Neuronal stem cell (in vitro differentiated cells): ENCODE data around the gene KIAA0319L.

Experiments
- DNase-seq: peaks from one replicate; pipeline ENCODE4 v3.0.0-alpha.2; 2013; ENCODE audit warnings: low spot score
- H2AFZ ChIP-seq: one replicate; pipeline ENCODE4 v1.6.1; 2013; ENCODE audit warnings: mild to moderate bottlenecking, low read length, inconsistent platforms
- H2AK5ac ChIP-seq: 2 replicates; pipeline ENCODE4 v1.6.1; 2013; ENCODE audit warnings: low read depth, mild to moderate bottlenecking, inconsistent platforms, low read length, moderate library complexity, mixed read lengths
- H2BK120ac ChIP-seq: 2 replicates; pipeline ENCODE4 v1.6.1; 2013; ENCODE audit warnings: low read depth, mild to moderate bottlenecking, inconsistent platforms, low read length, moderate library complexity, mixed read lengths
- H2BK12ac ChIP-seq: one replicate; pipeline ENCODE4 v1.6.1; 2013; ENCODE audit warnings: low read length, inconsistent platforms
- H2BK15ac ChIP-seq: 2 replicates; pipeline ENCODE4 v1.6.1; 2013; ENCODE audit warnings: mild to moderate bottlenecking, low read length, inconsistent platforms, mixed read lengths
- H2BK5ac ChIP-seq: one replicate; pipeline ENCODE4 v1.6.1; 2013; ENCODE audit warnings: inconsistent platforms, mild to moderate bottlenecking, low read length, moderate library complexity
- H3K14ac ChIP-seq: one replicate; pipeline ENCODE4 v1.6.1; 2013; ENCODE audit warnings: low read length, inconsistent platforms
- H3K18ac ChIP-seq: 2 replicates; pipeline ENCODE4 v1.6.1; 2013; ENCODE audit warnings: low read length, inconsistent platforms
- H3K23ac ChIP-seq: 2 replicates; pipeline ENCODE4 v1.6.1; 2013; ENCODE audit warnings: low read depth, mild to moderate bottlenecking, mixed read lengths, low read length, inconsistent platforms; ENCODE audit not compliant: poor library complexity
- H3K27ac ChIP-seq: replicated peaks from 3 replicates; pipeline ENCODE4 v1.5.1; 2013; ENCODE audit warnings: low read length, inconsistent platforms
- H3K27me3 ChIP-seq, 3 experiments: 2 replicates each; pipeline ENCODE4 v1.6.1; 2013; ENCODE audit warnings: low read length in 3 of 3, mild to moderate bottlenecking in 2 of 3, inconsistent platforms in 1 of 3, low read depth in 1 of 3, mixed read lengths in 1 of 3, moderate library complexity in 1 of 3; ENCODE audit not compliant: control insufficient read depth in 3 of 3, insufficient read depth in 3 of 3
- H3K36me3 ChIP-seq, 2 donors: replicated peaks in 1 of 2; 2 replicates each; pipeline ENCODE4 v1.6.1; 2013; ENCODE audit warnings: low read length in 2 of 2; ENCODE audit not compliant: control insufficient read depth in 2 of 2, insufficient read depth in 2 of 2
- H3K4ac ChIP-seq: 2 replicates; pipeline ENCODE4 v1.6.1; 2013; ENCODE audit warnings: inconsistent platforms, mild to moderate bottlenecking, low read length, moderate library complexity
- H3K4me1 ChIP-seq, 2 donors: 1 replicate in 1 of 2; 2 replicates in 1 of 2; pipeline ENCODE4 v1.6.1; 2013; ENCODE audit warnings: low read length in 2 of 2, low read depth in 1 of 2; ENCODE audit not compliant: control insufficient read depth in 2 of 2, insufficient read depth in 1 of 2
- H3K4me2 ChIP-seq: one replicate; pipeline ENCODE4 v1.6.1; 2013; ENCODE audit warnings: mild to moderate bottlenecking, low read length, inconsistent platforms; ENCODE audit not compliant: insufficient read depth, poor library complexity, severe bottlenecking
- H3K4me3 ChIP-seq, 2 donors: 2 replicates each; pipeline ENCODE4 v1.5.1; 2013; ENCODE audit warnings: low read length in 2 of 2, mild to moderate bottlenecking in 2 of 2, inconsistent platforms in 1 of 2, moderate library complexity in 1 of 2
- H3K79me1 ChIP-seq: one replicate; pipeline ENCODE4 v1.6.1; 2013; ENCODE audit warnings: low read depth, mild to moderate bottlenecking, inconsistent platforms, low read length, moderate library complexity
- H3K9ac ChIP-seq: one replicate; pipeline ENCODE4 v1.6.1; 2013; ENCODE audit warnings: mild to moderate bottlenecking, low read depth, low read length, inconsistent platforms; ENCODE audit not compliant: poor library complexity
- H3K9me3 ChIP-seq, 2 donors: replicated peaks in 1 of 2; 2 replicates each; pipeline versions ENCODE3 to v1.6.1; 2013; ENCODE audit warnings: low read length in 2 of 2, mild to moderate bottlenecking in 2 of 2, inconsistent platforms in 1 of 2, low read depth in 1 of 2, mixed read lengths in 1 of 2, moderate library complexity in 1 of 2; ENCODE audit not compliant: control insufficient read depth in 2 of 2, insufficient read depth in 1 of 2
- H4K8ac ChIP-seq: one replicate; pipeline ENCODE4 v1.6.1; 2013; ENCODE audit warnings: low read depth, mild to moderate bottlenecking, inconsistent platforms, low read length, moderate library complexity
- H4K91ac ChIP-seq: one replicate; pipeline ENCODE4 v1.6.1; 2013; ENCODE audit warnings: low read length, low read depth, mild to moderate bottlenecking, inconsistent platforms; ENCODE audit not compliant: poor library complexity
- WGBS, 2 donors: extraction: QIAGEN DNeasy Blood & Tissue Kit; methylation state at CpG; one replicate each; pipeline ENCODE4 v1.1.7; 2013; ENCODE audit warnings: missing lambda C conversion rate in 2 of 2, mixed read lengths in 1 of 2; ENCODE audit not compliant: insufficient read length in 2 of 2, insufficient replicate concordance in 1 of 2; ENCODE audit errors: extremely low coverage in 2 of 2; 5-methylcytosine and 5-hydroxymethylcytosine counted together

The KIAA0319L gene

DNA sequence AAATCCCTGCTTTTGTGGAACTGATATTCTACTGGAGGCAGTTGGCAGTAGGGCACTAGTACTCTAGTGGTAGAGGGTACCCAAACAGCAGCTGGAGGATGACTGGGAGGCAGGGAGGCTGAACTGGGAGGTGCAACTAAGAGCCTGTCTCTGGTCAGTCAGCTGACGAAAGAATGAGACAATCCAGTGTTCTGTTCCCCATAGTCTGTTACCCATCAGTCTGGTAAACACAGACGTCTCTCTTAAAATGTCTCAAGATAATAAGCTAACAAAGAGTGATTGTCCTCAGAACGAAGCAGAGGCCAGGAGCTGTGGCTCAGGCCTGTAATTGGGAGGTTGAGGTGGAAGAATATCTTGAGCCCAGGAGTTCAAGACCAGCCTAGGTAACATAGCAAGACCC is 46.3 kb upstream of the KIAA0319L start:
- Histone ChIP-seq H3K18ac (no peak overlapping the region), H2BK120ac (no peak overlapping the region), H3K9me3 (peaks cover 2 to 6% of the 10 kb centered on the region in 2 donors), H2BK5ac (no peak overlapping the region), H3K27ac (no peak overlapping the region), H3K4me1 (peaks cover 0 to 6% of the 10 kb centered on the region in 2 donors), H2AK5ac (no peak overlapping the region), H3K14ac (no peak overlapping the region), H3K23ac (no peak overlapping the region), H4K91ac (no peak overlapping the region), H3K4ac (no peak overlapping the region), H3K4me2 (no peak overlapping the region), H3K36me3 (peaks cover 20 to 93% of the 10 kb centered on the region in 2 donors), H3K4me3 (no peak overlapping the region), H3K79me1 (no peaks in the 10 kb centered on the region), H4K8ac (no peak overlapping the region), H3K27me3 (no peaks in the 10 kb centered on the region), H2BK15ac (no peak overlapping the region), H2AFZ (no peak overlapping the region), H3K9ac (no peak overlapping the region), H2BK12ac (no peak overlapping the region)
- WGBS, 2 donors: no CpG with 5 or more reads among the region's 3 CpGs
- DNase-seq: no peak

- Histone ChIP-seq H2AFZ (no peak overlapping the region), H2AK5ac (no peak overlapping the region), H2BK15ac (no peak overlapping the region), H3K4me2 (no peak overlapping the region), H3K9me3 (peaks cover 0 to 2% of the 10 kb centered on the region in 2 donors), H3K4ac (no peak overlapping the region), H4K8ac (no peak overlapping the region), H3K4me3 (no peak overlapping the region), H3K27ac (no peak overlapping the region), H3K14ac (no peak overlapping the region), H3K79me1 (no peaks in the 10 kb centered on the region), H3K4me1 (peaks cover 0 to under 1% of the 10 kb centered on the region in 2 donors), H4K91ac (no peak overlapping the region), H2BK120ac (no peak overlapping the region), H3K9ac (no peak overlapping the region), H2BK5ac (no peak overlapping the region), H3K23ac (no peak overlapping the region), H2BK12ac (no peak overlapping the region), H3K36me3 (peaks cover 19 to 74% of the 10 kb centered on the region in 2 donors), H3K18ac (no peak overlapping the region), H3K27me3 (no peaks in the 10 kb centered on the region)
- no CpG with 5 or more reads among the region's 3 CpGs for WGBS, 2 donors
- DNase-seq: no peak
Measured at GRCh38 chr1:35600593-35600992, 43.4 kb upstream of the KIAA0319L start.

DNA sequence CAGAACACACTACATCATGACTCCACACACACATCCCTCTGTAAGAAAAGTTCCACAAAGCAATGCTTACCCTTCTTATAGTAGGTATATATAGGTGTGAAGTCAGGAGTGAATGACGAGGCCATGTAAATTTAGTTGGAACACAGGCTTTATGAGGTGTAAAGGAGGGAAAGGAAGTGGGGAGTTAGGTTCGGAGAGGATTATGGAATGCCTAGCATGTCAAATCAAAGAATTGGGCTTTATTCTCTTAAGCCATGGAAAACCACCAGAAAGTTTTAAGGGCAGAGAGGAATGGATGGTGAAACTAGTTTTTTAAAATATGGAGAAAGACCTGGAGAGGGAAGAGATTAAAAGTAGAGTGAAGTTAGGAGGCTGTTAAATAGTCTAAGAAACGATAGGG is 42.2 kb upstream of the KIAA0319L start:
- Histone ChIP-seq H3K9ac (no peak overlapping the region), H3K27me3 (no peaks in the 10 kb centered on the region), H3K4me2 (no peak overlapping the region), H4K8ac (no peak overlapping the region), H2BK12ac (no peak overlapping the region), H3K4ac (no peak overlapping the region), H2BK5ac (no peak overlapping the region), H3K4me3 (no peak overlapping the region), H3K27ac (no peak overlapping the region), H3K36me3 (peaks cover 16 to 64% of the 10 kb centered on the region in 2 donors), H2BK15ac (no peak overlapping the region), H2AFZ (no peak overlapping the region), H4K91ac (no peak overlapping the region), H3K14ac (no peak overlapping the region), H3K9me3 (peaks cover 0 to 2% of the 10 kb centered on the region in 2 donors), H2AK5ac (no peak overlapping the region), H3K4me1 (no peaks in the 10 kb centered on the region), H3K23ac (no peak overlapping the region), H2BK120ac (no peak overlapping the region), H3K79me1 (no peaks in the 10 kb centered on the region), H3K18ac (no peak overlapping the region)
- WGBS, 2 donors: 100% methylated on average over 2 of the region's 3 CpGs; no CpG with 5 or more reads in 1 of the 2 donors
- no peak for DNase-seq

- Histone ChIP-seq H2BK5ac (no peak overlapping the region), H4K91ac (no peak overlapping the region), H2BK12ac (no peak overlapping the region), H2BK120ac (no peak overlapping the region), H3K4me1 (no peaks in the 10 kb centered on the region), H3K18ac (no peak overlapping the region), H3K4me3 (no peak overlapping the region), H2BK15ac (no peak overlapping the region), H3K4me2 (no peak overlapping the region), H3K4ac (no peak overlapping the region), H3K36me3 (peaks cover 16 to 60% of the 10 kb centered on the region in 2 donors), H3K79me1 (no peaks in the 10 kb centered on the region), H3K27ac (no peak overlapping the region), H3K9ac (no peak overlapping the region), H2AFZ (no peak overlapping the region), H3K14ac (no peak overlapping the region), H3K9me3 (peaks cover 0 to 2% of the 10 kb centered on the region in 2 donors), H4K8ac (no peak overlapping the region), H3K23ac (no peak overlapping the region), H3K27me3 (no peaks in the 10 kb centered on the region), H2AK5ac (no peak overlapping the region)
- no CpG with 5 or more reads among the region's 2 CpGs for WGBS, 2 donors
- DNase-seq: no peak
Measured at GRCh38 chr1:35598895-35599294, 41.7 kb upstream of the KIAA0319L start.
